ENCODE data around the gene PPIF.

GRCh38 chr10:79355420-79356017 lies 8.2 kb downstream of the PPIF start:
- TF ChIP-seq CTCF (IDR thresholded peaks at IDR 0.05; ENCODE audit: low read depth, low read length, poor library complexity, severe bottlenecking) (no peak), EZH2phosphoT487 (IDR thresholded peaks at IDR 0.05; ENCODE audit: borderline replicate concordance, low read length) (no peak)
